Hepatocyte (in vitro differentiated cells): ENCODE data around the gene AGGF1.

Experiments
- CTCF ChIP-seq: fragments of 200-600 bp; sonication (generic); IDR thresholded peaks from 2 replicates; pipeline ENCODE4 v1.5.1; 2016; ENCODE audit warnings: antibody characterized with exemption, mild to moderate bottlenecking; ENCODE audit not compliant: poor library complexity
- EZH2 ChIP-seq: fragments of 200-600 bp; sonication (generic); IDR thresholded peaks from 2 replicates; pipeline ENCODE4 v1.6.1; 2016; ENCODE audit warnings: antibody characterized with exemption, mild to moderate bottlenecking, borderline replicate concordance
- EZH2phosphoT487 ChIP-seq: fragments of 200-600 bp; sonication (generic); IDR thresholded peaks from one replicate; pipeline ENCODE4 v1.6.1; 2018; ENCODE audit warnings: antibody characterized with exemption, mild to moderate bottlenecking, low read depth, moderate library complexity; ENCODE audit not compliant: unreplicated experiment, severe bottlenecking

GRCh38 chr5:76986825-76987526, 43.2 kb upstream of the AGGF1 start:
- TF ChIP-seq EZH2 = no peak
- TF ChIP-seq CTCF = no peak
- TF ChIP-seq EZH2phosphoT487 = no peak
